ENCODE data around the gene CLBA1. TPM values are rescaled to one million over a fixed set of nuclear protein-coding genes. Genes with fewer than 3 reads are reported as not detected.

The CLBA1 gene
- total and polyA plus RNA-seq, 9 of the 15 experiments (the other 6 are each of a cell fraction or from before 2014, with no cell fraction given) = 0.04 to 3.9 (median 2.6) TPM

DNA sequence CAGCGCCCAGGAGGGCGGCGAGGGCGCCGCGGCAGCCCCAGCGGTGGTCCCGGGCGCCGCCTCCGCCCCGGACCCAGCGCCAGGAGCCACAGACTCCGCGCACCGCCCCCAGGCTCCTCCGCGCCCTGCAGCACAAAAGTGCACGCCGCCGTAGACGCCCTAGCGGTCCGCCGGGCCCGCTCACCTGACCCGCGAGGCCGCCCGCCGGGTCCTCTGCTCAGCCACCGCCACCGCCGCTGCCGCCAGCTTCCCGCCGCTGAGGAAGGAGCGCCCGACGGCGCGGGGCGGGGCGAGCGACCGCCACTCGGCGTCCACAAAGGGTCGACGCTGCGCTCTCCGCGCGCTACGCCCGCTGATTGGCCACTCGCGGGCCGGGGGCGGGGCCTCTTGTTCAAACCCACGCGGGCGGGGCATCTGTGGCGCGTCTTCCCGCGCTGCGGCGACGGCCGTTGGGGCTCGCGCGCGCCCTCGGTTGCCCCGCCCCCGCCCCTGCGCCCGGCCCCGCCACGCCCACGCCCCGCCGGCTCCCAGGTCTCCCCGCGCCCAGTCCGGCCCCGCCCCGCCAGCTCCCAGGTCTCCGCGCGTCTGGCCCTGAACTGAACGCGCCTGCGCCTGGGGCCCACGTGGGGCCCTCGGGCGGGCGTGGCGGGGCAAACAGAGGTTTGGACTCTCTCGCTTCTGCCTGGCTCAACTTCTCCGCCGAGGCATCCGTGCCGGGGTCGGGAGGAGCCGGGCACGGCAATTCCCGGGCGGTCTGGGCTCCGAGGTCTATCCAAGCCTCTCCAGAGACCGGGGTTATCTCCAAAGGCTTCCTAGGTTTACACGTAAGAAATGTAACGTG lies 35.4 kb downstream of the CLBA1 start, which contains the start of gene CDCA4 (continued):
- TF ChIP-seq, protein P1, sequence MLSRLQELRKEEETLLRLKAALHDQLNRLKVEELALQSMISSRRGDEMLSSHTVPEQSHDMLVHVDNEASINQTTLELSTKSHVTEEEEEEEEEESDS (CRISPR knock-in tag; IDR thresholded peaks at IDR 0.05) = no peak
- TF ChIP-seq MYNN (IDR thresholded peaks at IDR 0.05) (no peak), MYNN (CRISPR knock-in tag; IDR thresholded peaks at IDR 0.05) (no peak), PTRF (tag; IDR thresholded peaks at IDR 0.05) (no peak), RFX5 (IDR thresholded peaks at IDR 0.05; ENCODE audit: low read depth, low read length) (no peak), CREM (IDR thresholded peaks at IDR 0.05; ENCODE audit: low read depth) (peak; percentile 48; the same call in 1 of the 2 replicates), ZNF239 (CRISPR knock-in tag; IDR thresholded peaks at IDR 0.05) (no peak), NR4A1 (CRISPR knock-in tag; IDR thresholded peaks at IDR 0.05) (no peak), NR4A1 (tag; IDR thresholded peaks at IDR 0.05) (no peak), SLC30A9 (CRISPR knock-in tag; IDR thresholded peaks at IDR 0.05) (no peak), CBX1 (IDR thresholded peaks at IDR 0.05; ENCODE audit: low read depth) (peak; percentile 33; the same call in 1 of the 2 replicates), ZNF324 (CRISPR knock-in tag; IDR thresholded peaks at IDR 0.05) (no peak), SP1 (CRISPR knock-in tag; IDR thresholded peaks at IDR 0.05) (0 out of 2 replicates have a peak, but pooled peaks have one; percentile 12), RBM17 (IDR thresholded peaks at IDR 0.05; ENCODE audit: borderline replicate concordance, low read depth, low read length) (no peak), ELF2 (CRISPR knock-in tag; IDR thresholded peaks at IDR 0.05) (no peak), SRSF7 (optimal IDR thresholded peaks at IDR 0.05; ENCODE audit: low read depth, low read length) (no peak), RCOR1 (IDR thresholded peaks at IDR 0.05; ENCODE audit: borderline replicate concordance in 1 of 2, low read depth in 2 of 2, low read length in 2 of 2) (no peak; a peak in 1 of 4 replicates), CCNT2 (IDR thresholded peaks at IDR 0.05; ENCODE audit: borderline replicate concordance, extremely low read depth, insufficient read length, low read depth, low read length) (peak; percentile 66), ZBTB17 (CRISPR knock-in tag; IDR thresholded peaks at IDR 0.05) (no peak), GATAD2B (IDR thresholded peaks at IDR 0.05; ENCODE audit: borderline replicate concordance) (no peak; the same call in 1 of the 2 replicates), BCL6 (CRISPR knock-in tag; IDR thresholded peaks at IDR 0.05) (no peak), MYC (IDR thresholded peaks at IDR 0.05; ENCODE audit: low read depth, low read length) (peak; percentile 88), MYC (CRISPR knock-in tag; IDR thresholded peaks at IDR 0.05; ENCODE audit: borderline replicate concordance, low read depth) (peak; percentile 65; the same call in 1 of the 2 replicates), ZNF583 (CRISPR knock-in tag; IDR thresholded peaks at IDR 0.05) (no peak), ARID2 (IDR thresholded peaks at IDR 0.05) (no peak), EZH2 (IDR thresholded peaks at IDR 0.05; ENCODE audit: borderline replicate concordance, low read depth, low read length) (no peak), ZNF408 (CRISPR knock-in tag; IDR thresholded peaks at IDR 0.05; ENCODE audit: low read depth) (no peak)
- TF ChIP-seq, protein P2, sequence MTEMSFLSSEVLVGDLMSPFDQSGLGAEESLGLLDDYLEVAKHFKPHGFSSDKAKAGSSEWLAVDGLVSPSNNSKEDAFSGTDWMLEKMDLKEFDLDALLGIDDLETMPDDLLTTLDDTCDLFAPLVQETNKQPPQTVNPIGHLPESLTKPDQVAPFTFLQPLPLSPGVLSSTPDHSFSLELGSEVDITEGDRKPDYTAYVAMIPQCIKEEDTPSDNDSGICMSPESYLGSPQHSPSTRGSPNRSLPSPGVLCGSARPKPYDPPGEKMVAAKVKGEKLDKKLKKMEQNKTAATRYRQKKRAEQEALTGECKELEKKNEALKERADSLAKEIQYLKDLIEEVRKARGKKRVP (CRISPR knock-in tag; IDR thresholded peaks at IDR 0.05) = no peak
- TF ChIP-seq, protein P3, sequence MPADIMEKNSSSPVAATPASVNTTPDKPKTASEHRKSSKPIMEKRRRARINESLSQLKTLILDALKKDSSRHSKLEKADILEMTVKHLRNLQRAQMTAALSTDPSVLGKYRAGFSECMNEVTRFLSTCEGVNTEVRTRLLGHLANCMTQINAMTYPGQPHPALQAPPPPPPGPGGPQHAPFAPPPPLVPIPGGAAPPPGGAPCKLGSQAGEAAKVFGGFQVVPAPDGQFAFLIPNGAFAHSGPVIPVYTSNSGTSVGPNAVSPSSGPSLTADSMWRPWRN (IDR thresholded peaks at IDR 0.05; ENCODE audit: low read depth) = no peak

Measured in K562 (cell line).